SIG-M5 treated with dmso at 0.1 percent for 504 hours (cell line): ENCODE results near the gene NR3C1.

Experiments used
- DNase-seq: peaks from one replicate; lab custom pipeline; 2025; ENCODE audit not compliant: unreplicated experiment; lab: John Stamatoyannopoulos, UW

Gene NR3C1

DNA sequence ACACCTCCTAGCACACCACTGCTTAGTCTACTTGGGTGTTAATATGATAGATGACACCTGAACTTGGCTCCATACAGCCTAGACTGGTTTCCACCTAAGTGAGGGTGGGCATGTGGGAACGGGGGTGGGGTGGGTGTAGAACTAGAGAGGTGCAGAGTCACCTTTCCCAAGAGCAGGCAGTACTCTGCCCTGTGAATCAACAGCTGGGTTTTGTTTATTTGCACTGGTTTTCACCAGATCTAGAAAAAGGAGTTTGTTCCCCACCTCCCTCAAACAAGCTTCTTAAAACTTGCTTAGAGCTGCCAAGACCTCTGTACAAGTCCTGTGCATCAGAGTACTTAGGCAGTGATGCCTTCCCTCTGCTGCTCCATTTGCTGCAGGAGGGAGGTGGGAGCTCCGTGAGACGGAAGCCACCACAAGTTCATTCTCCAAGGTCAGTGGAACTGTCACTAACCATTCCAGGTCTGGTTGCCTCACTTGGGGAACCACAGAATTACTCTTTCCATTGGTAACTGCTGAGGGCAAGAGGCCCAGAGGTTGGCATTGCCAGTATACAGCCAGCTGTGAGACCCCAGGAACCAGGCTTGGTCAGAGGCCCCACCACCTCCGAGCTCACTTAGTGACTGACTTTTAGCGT lies 163.5 kb downstream of the NR3C1 start:
- DNase-seq, result no peak

DNA sequence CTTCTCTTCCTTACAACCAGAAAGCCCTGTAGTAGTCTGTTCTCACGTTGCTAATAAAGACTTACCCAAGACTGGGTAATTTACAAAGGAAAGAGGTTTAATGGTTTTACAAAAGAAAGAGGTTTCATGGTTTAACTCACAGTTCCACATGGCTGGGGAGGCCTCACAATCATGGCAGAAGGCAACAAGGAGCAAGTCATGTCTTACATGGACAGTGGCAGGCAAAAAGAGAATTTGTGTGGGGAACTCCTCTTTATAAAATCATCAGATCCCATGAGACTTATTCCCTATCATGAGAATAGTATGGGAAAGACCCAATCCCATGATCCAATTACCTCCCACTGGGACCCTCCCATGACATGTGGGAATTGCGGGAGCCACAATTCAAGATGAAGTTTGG lies 164.9 kb downstream of the NR3C1 start:
- DNase-seq, result no peak

- DNase-seq, result no peak
Measured at GRCh38 chr5:143237664-143238063, 165.8 kb downstream of the NR3C1 start.

- no peak for DNase-seq
Measured at GRCh38 chr5:143236682-143237081, 166.8 kb downstream of the NR3C1 start.

GRCh38 chr5:143235423-143235822 lies 168.1 kb downstream of the NR3C1 start:
- no peak for DNase-seq

DNA sequence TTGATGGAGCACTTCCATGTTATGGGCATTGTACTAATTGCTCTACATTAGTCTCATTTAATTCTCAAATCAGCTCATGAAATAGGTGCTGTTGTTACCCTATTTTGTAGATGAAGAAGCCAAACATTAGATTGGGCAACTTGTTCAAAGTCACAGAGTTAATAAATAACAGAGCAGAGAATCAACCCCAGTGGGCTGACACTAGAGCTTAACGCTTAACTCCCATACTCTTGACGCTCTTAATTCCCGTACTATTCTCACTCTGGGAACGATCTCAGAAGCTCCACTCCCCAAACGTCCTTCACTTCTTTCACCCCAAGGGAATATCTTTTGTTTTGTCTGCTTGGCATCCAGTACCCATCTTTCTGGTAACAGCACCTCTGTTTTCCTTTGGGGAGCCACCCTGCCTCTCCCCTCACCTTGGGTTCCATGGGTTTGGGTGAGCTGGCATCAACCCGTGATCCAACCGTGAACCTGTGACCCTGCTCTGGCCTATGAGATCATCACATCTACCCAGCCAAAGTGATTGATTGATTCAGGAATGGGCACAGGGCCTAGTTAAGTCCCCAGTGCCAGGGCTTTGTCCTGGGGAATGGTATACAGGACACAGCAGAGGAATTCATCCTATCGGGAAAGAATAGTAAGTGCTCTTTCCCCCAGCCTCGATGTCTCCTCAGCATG lies 169.2 kb downstream of the NR3C1 start:
- DNase-seq, result no peak

GRCh38 chr5:143233031-143233430 lies 170.5 kb downstream of the NR3C1 start:
- DNase-seq, result no peak

DNA sequence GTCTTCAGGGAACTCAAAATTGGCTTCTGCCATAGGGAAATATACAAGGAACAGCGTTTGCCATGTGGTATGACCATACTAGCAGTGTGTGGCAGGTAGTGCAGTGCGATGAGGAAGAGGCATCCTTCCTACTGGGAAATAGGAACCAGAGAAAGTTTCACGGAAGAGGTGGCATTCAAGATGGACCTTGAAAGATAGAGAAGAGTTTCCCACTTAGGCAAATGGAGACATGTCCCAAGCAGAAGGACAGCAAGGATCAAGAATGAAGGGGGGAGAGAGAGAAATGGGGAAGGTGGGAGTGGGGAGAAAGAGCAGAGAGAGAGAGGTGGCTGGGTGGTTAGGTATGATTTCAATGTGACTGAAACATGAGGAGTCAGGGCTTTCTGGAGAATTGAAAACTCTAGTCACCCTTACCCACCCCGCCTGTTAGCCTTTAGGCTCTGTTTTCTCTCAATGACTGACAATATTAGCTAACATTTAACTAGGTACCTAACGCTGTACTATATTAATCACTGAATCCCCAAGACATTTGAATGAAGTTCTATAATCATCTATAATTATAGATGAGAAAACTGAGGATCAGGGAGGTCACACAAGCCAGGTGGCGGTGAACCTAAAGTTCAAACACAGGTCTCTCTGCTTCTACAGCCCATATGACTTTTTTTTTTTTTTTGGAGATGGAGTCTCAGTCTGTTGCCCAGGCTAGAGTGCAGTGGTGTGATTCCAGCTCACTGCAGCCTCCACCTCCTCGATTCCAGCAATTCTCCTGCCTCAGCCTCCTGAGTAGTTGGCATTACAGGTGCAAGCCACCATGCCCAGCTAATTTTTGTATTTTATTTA lies 171.3 kb downstream of the NR3C1 start:
- no peak for DNase-seq

- no peak for DNase-seq
Measured at GRCh38 chr5:143231416-143231815, 172.1 kb downstream of the NR3C1 start.

GRCh38 chr5:143230676-143230996 lies 172.8 kb downstream of the NR3C1 start:
- no peak for DNase-seq

DNA sequence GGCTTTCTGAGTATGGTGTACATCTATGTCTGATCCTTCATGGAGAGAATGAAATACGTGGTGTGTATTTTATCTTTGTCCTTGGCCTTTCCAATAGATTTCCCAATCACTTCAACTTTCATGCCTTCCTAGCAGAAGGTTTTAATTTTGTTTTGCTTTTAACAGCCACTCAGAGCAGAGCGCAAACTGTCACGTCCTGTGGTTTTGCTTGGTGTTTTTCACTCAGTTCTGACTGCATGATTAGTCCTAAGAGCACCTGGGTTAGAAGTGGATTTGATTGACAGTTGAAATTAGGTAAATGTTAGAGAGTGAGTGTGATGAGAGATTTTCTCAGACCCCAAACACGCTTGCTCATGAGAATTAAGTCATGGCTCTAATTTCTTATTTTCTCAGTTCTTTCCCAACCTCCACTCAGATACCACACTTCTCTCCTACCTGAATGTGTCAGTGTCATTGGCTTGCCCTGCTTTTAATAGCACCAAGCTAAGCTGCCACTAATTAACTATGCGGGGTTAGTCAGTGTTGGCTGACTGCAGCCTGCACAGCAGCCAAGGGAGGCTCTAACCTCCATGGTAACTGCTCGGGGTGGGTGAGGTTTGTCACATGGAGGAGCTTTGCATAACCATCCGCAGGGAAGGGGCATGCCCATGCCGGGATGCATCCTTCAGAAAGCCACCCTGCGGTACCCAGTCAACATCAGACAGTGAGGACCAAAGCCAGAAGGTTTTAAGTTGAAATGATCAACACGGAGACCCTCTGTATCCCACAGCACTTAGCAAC lies 173.4 kb downstream of the NR3C1 start:
- DNase-seq, result no peak

GRCh38 chr5:143229426-143229895 lies 174.0 kb downstream of the NR3C1 start:
- no peak for DNase-seq

DNA sequence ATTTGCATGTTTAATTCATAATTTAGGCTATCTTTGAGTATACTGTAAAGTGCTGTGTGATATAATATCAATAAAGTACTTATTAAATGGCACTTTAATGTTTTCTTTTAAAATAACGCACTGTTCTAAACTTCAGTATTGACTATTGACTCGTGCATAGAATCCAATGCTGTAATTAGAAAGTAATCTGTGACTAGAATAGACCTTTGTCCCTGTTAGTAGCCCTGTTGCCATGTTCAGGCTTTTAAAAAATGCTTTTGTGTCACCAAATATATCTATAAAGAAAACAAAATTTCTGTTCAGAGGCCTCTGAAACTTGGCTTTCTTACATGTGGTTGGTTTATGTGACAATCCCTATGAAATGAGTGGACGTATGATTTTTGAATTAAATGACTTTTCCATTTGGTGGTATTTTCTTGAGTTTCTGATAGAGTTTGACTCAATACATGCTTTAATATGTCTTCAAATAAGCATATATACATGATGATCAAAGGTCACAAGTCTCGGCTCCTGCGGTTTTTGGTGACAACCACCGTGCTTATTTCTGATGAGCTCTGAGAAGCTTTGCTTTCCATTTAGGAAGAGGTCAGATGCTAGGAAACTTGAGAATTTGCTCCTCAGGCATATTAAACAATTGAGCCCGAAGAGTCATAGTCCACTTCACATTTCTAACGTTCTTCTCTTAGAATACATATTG lies 174.7 kb downstream of the NR3C1 start:
- no peak for DNase-seq
